ENCODE measurements around the gene PLCH2. TPM values are rescaled to one million over a fixed set of nuclear protein-coding genes. Genes with fewer than 3 reads are reported as not detected.

The PLCH2 gene
- total and polyA plus RNA-seq, 7 donors: 0.04 to 0.60 (median 0.09) TPM; not detected in 1

- no peak overlapping the region for H3K27ac ChIP-seq
- H3K36me3 ChIP-seq (ENCODE audit: insufficient read depth in 1 of 2, low read depth in 1 of 2): no peaks in the 10 kb centered on the region
- no peaks in the 10 kb centered on the region for H3K9me3 ChIP-seq
- peaks cover 0 to 65% (median 13%) of the 10 kb centered on the region in 3 donors for H3K27me3 ChIP-seq (ENCODE audit: insufficient read depth in 3 of 3, low read length in 2 of 3)
- intact Hi-C loops (cut with DNase I): no loop called here
- no peak for ATAC-seq
- WGBS, 3 donors: 68 to 74% (median 72%) methylated on average over 25 of the region's 25 CpGs
- no peak overlapping the region for H3K4me3 ChIP-seq
- peaks cover 5% of the 10 kb centered on the region for H3K4me1 ChIP-seq
- no peak for TF ChIP-seq CTCF (IDR thresholded peaks at IDR 0.05)
- DNase-seq: peak in 1 of 2 donors; percentile 58
These were observed 65.6 kb downstream of the PLCH2 start for GRCh38 chr1:2541619-2542245.

- no peak overlapping the region for H3K4me3 ChIP-seq
- DNase-seq: no peak
- peaks cover 0 to 67% (median 16%) of the 10 kb centered on the region in 3 donors for H3K27me3 ChIP-seq (ENCODE audit: insufficient read depth in 3 of 3, low read length in 2 of 3)
- no peak overlapping the region for H3K27ac ChIP-seq
- TF ChIP-seq CTCF (IDR thresholded peaks at IDR 0.05): no peak
- no peak for ATAC-seq
- 77 to 87% (median 86%) methylated on average over 10 to 11 of the region's 11 CpGs for WGBS, 3 donors
- no peaks in the 10 kb centered on the region for H3K36me3 ChIP-seq (ENCODE audit: insufficient read depth in 1 of 2, low read depth in 1 of 2)
- H3K9me3 ChIP-seq: no peaks in the 10 kb centered on the region
- H3K4me1 ChIP-seq: peaks cover 8% of the 10 kb centered on the region
- intact Hi-C loops (cut with DNase I): no loop called here
These were observed 66.3 kb downstream of the PLCH2 start for GRCh38 chr1:2542246-2542915.

GRCh38 chr1:2543543-2544092 lies 67.5 kb downstream of the PLCH2 start:
- H3K27ac ChIP-seq: no peak overlapping the region
- no peak for ATAC-seq
- H3K4me3 ChIP-seq: no peak overlapping the region
- peaks cover 0 to 65% (median 14%) of the 10 kb centered on the region in 3 donors for H3K27me3 ChIP-seq (ENCODE audit: insufficient read depth in 3 of 3, low read length in 2 of 3)
- WGBS, 3 donors: 13 to 19% (median 16%) methylated on average over 23 to 26 of the region's 26 CpGs
- no peaks in the 10 kb centered on the region for H3K9me3 ChIP-seq
- no peak for DNase-seq
- intact Hi-C loops (cut with DNase I): no loop called here
- H3K36me3 ChIP-seq (ENCODE audit: insufficient read depth in 1 of 2, low read depth in 1 of 2): no peaks in the 10 kb centered on the region
- no peak for TF ChIP-seq CTCF (IDR thresholded peaks at IDR 0.05)
- peaks cover 15% of the 10 kb centered on the region for H3K4me1 ChIP-seq

GRCh38 chr1:2544093-2544874 lies 68.2 kb downstream of the PLCH2 start:
- peaks cover 0 to 59% (median 14%) of the 10 kb centered on the region in 3 donors for H3K27me3 ChIP-seq (ENCODE audit: insufficient read depth in 3 of 3, low read length in 2 of 3)
- H3K4me1 ChIP-seq: peaks cover 15% of the 10 kb centered on the region
- DNase-seq (no peak), ATAC-seq (no peak)
- no peaks in the 10 kb centered on the region for H3K36me3 ChIP-seq (ENCODE audit: insufficient read depth in 1 of 2, low read depth in 1 of 2)
- TF ChIP-seq CTCF (IDR thresholded peaks at IDR 0.05): no peak
- intact Hi-C loops (cut with DNase I): no loop called here
- no peaks in the 10 kb centered on the region for H3K9me3 ChIP-seq
- no peak overlapping the region for H3K4me3 ChIP-seq
- WGBS, 3 donors: 28 to 42% (median 35%) methylated on average over 26 of the region's 26 CpGs
- H3K27ac ChIP-seq: no peak overlapping the region

Measured in psoas muscle (tissue), 8 donors.